BLaER1 (cell line): ENCODE results near the gene CRIP2.

Experiments used
- H3K27ac ChIP-seq: shearing (Covaris generic); formaldehyde crosslinking; 2 replicates; pipeline ENCODE4 v1.8.1; 2022
- H3K27me3 ChIP-seq: shearing (Covaris generic); formaldehyde crosslinking; 2 replicates; pipeline ENCODE4 v1.8.1; 2022
- H3K36me3 ChIP-seq: shearing (Covaris generic); formaldehyde crosslinking; 2 replicates; pipeline ENCODE4 v1.8.1; 2022
- H3K4me1 ChIP-seq: shearing (Covaris generic); formaldehyde crosslinking; 2 replicates; pipeline ENCODE4 v1.8.1; 2022
- H3K4me2 ChIP-seq: shearing (Covaris generic); formaldehyde crosslinking; 2 replicates; pipeline ENCODE4 v1.8.1; 2022
- H3K4me3 ChIP-seq: shearing (Covaris generic); formaldehyde crosslinking; 2 replicates; pipeline ENCODE4 v1.8.1; 2022
- H3K9ac ChIP-seq: shearing (Covaris generic); formaldehyde crosslinking; 2 replicates; pipeline ENCODE4 v1.8.1; 2022
- H3K9me3 ChIP-seq: shearing (Covaris generic); formaldehyde crosslinking; 2 replicates; pipeline ENCODE4 v1.8.1; 2022
- H4K20me1 ChIP-seq: shearing (Covaris generic); formaldehyde crosslinking; 2 replicates; pipeline ENCODE4 v1.8.1; 2022
- Cebpa-rat ChIP-seq: shearing (Covaris generic); IDR thresholded peaks from 2 replicates; pipeline ENCODE4 v1.8.1; 2022

CRIP2 gene

GRCh38 chr14:105442125-105442524 is 32.5 kb upstream of the CRIP2 start:
- no peak for TF ChIP-seq Cebpa-rat
- Histone ChIP-seq H3K4me3 (no peak overlapping the region), H3K4me2 (no peak overlapping the region), H3K4me1 (peaks cover 71% of the 10 kb centered on the region), H3K36me3 (peaks cover 78% of the 10 kb centered on the region), H3K27me3 (no peaks in the 10 kb centered on the region), H3K9me3 (0 out of 2 replicates have a peak, but pooled peaks cover under 1% of the 10 kb centered on the region), H4K20me1 (peaks cover 97% of the 10 kb centered on the region), H3K27ac (no peak overlapping the region), H3K9ac (no peak overlapping the region)

- TF ChIP-seq Cebpa-rat = no peak
- H3K4me3 ChIP-seq = no peak overlapping the region
Observed at GRCh38 chr14:105442834-105443233, 31.8 kb upstream of the CRIP2 start.

GRCh38 chr14:105444859-105445258 is 29.8 kb upstream of the CRIP2 start:
- peak overlapping the region; percentile 90 for H3K4me2 ChIP-seq
- no peaks in the 10 kb centered on the region for H3K9me3 ChIP-seq
- H3K9ac ChIP-seq = 0 out of 2 replicates have a peak overlapping the region, but pooled peaks have one; percentile 41
- H3K27ac ChIP-seq = no peak overlapping the region
- no peaks in the 10 kb centered on the region for H3K27me3 ChIP-seq
- peak overlapping the region; percentile 35; the same call in 1 of the 2 replicates for H3K4me3 ChIP-seq
- peaks cover 74% of the 10 kb centered on the region for H3K36me3 ChIP-seq
- TF ChIP-seq Cebpa-rat = no peak
- H3K4me1 ChIP-seq = peaks cover 69% of the 10 kb centered on the region
- peaks cover 97% of the 10 kb centered on the region for H4K20me1 ChIP-seq

More at GRCh38 chr14:105442834-105443233, 31.8 kb upstream of the CRIP2 start:
- Histone ChIP-seq H3K27me3 (no peaks in the 10 kb centered on the region), H3K4me1 (peaks cover 71% of the 10 kb centered on the region), H3K4me2 (no peak overlapping the region), H3K36me3 (peaks cover 78% of the 10 kb centered on the region), H3K9ac (no peak overlapping the region), H4K20me1 (peaks cover 97% of the 10 kb centered on the region), H3K27ac (no peak overlapping the region), H3K9me3 (no peaks in the 10 kb centered on the region)

GRCh38 chr14:105445290-105445689 is 29.3 kb upstream of the CRIP2 start:
- Histone ChIP-seq H4K20me1 (peaks cover 97% of the 10 kb centered on the region), H3K27me3 (no peaks in the 10 kb centered on the region), H3K27ac (0 out of 2 replicates have a peak overlapping the region, but pooled peaks have one; percentile 38), H3K4me1 (peaks cover 65% of the 10 kb centered on the region), H3K9ac (peak overlapping the region; percentile 72), H3K4me2 (peak overlapping the region; percentile 90), H3K36me3 (peaks cover 74% of the 10 kb centered on the region), H3K4me3 (peak overlapping the region; percentile 35; the same call in 1 of the 2 replicates), H3K9me3 (no peaks in the 10 kb centered on the region)
- no peak for TF ChIP-seq Cebpa-rat

GRCh38 chr14:105445901-105446845 is 28.4 kb upstream of the CRIP2 start:
- Histone ChIP-seq H3K4me2 (peak overlapping the region; percentile 90), H3K27ac (peak overlapping the region; percentile 38; the same call in 1 of the 2 replicates), H3K4me1 (peaks cover 56% of the 10 kb centered on the region), H3K36me3 (peaks cover 74% of the 10 kb centered on the region), H3K4me3 (no peak overlapping the region), H3K9ac (peak overlapping the region; percentile 72; the same call in 1 of the 2 replicates), H3K27me3 (no peaks in the 10 kb centered on the region), H3K9me3 (no peaks in the 10 kb centered on the region), H4K20me1 (peaks cover 97% of the 10 kb centered on the region)
- no peak for TF ChIP-seq Cebpa-rat

GRCh38 chr14:105446971-105447370 is 27.6 kb upstream of the CRIP2 start:
- Histone ChIP-seq H3K4me3 (no peak overlapping the region), H3K9ac (0 out of 2 replicates have a peak overlapping the region, but pooled peaks have one; percentile 24), H3K9me3 (no peaks in the 10 kb centered on the region), H3K27ac (peak overlapping the region; percentile 3; the same call in 1 of the 2 replicates), H4K20me1 (peaks cover 100% of the 10 kb centered on the region), H3K36me3 (peaks cover 78% of the 10 kb centered on the region), H3K4me2 (peak overlapping the region; percentile 90), H3K4me1 (peaks cover 55% of the 10 kb centered on the region), H3K27me3 (no peaks in the 10 kb centered on the region)
- TF ChIP-seq Cebpa-rat = no peak

GRCh38 chr14:105447651-105448640 is 26.7 kb upstream of the CRIP2 start:
- Histone ChIP-seq H3K9ac (peak overlapping the region; percentile 24; the same call in 1 of the 2 replicates), H3K36me3 (peaks cover 78% of the 10 kb centered on the region), H3K27ac (peak overlapping the region; percentile 3), H3K4me3 (no peak overlapping the region), H3K4me1 (peaks cover 55% of the 10 kb centered on the region), H3K27me3 (no peaks in the 10 kb centered on the region), H3K9me3 (no peaks in the 10 kb centered on the region), H4K20me1 (peaks cover 100% of the 10 kb centered on the region), H3K4me2 (peak overlapping the region; percentile 90)
- no peak for TF ChIP-seq Cebpa-rat

- TF ChIP-seq Cebpa-rat = no peak
- Histone ChIP-seq H4K20me1 (peaks cover 100% of the 10 kb centered on the region), H3K9me3 (no peaks in the 10 kb centered on the region), H3K9ac (no peak overlapping the region), H3K4me2 (peak overlapping the region; percentile 90), H3K36me3 (peaks cover 79% of the 10 kb centered on the region), H3K4me1 (peaks cover 62% of the 10 kb centered on the region), H3K4me3 (no peak overlapping the region), H3K27ac (peak overlapping the region; percentile 49), H3K27me3 (no peaks in the 10 kb centered on the region)
Observed at GRCh38 chr14:105448706-105449111, 25.9 kb upstream of the CRIP2 start.
